H1 (cell line): ENCODE measurements around the gene OSBP. TPM values are rescaled to one million over a fixed set of nuclear protein-coding genes. Genes with fewer than 3 reads are reported as not detected.

ENCODE experiments used
- ATF2 ChIP-seq: IDR thresholded peaks from 2 replicates; pipeline ENCODE4 v1.6.1; 2012; ENCODE audit warnings: low read length, inconsistent platforms
- BCL11A ChIP-seq, 2 experiments: IDR thresholded peaks; one replicate each; pipeline ENCODE4 v1.6.1; 2011; ENCODE audit warnings: low read depth in 2 of 2, low read length in 2 of 2, mild to moderate bottlenecking in 2 of 2
- EGR1 ChIP-seq: IDR thresholded peaks from 2 replicates; pipeline ENCODE4 v1.6.1; 2011; ENCODE audit warnings: low read depth, low read length, borderline replicate concordance
- EZH2 ChIP-seq: fragments of 200-600 bp; sonication (generic); IDR thresholded peaks from 2 replicates; pipeline ENCODE4 v1.7.1; 2012; ENCODE audit warnings: low read depth, mild to moderate bottlenecking, moderate library complexity, low read length, inconsistent platforms; ENCODE audit not compliant: severe bottlenecking
- JUND ChIP-seq: IDR thresholded peaks from 2 replicates; pipeline ENCODE4 v1.6.1; 2011; ENCODE audit warnings: mild to moderate bottlenecking, improper control_type of control experiment, low read length
- NRF1 ChIP-seq: IDR thresholded peaks from 2 replicates; pipeline ENCODE4 v1.6.1; 2011; ENCODE audit warnings: mild to moderate bottlenecking, low read depth, low read length, improper control_type of control experiment
- POLR2A ChIP-seq, 2 experiments: IDR thresholded peaks; 1 replicate in 1 of 2; 2 replicates in 1 of 2; pipeline ENCODE4 v1.6.1; 2011; ENCODE audit warnings: low read depth in 2 of 2, low read length in 2 of 2, mild to moderate bottlenecking in 2 of 2; ENCODE audit errors: control extremely low read depth in 1 of 2
- RAD21 ChIP-seq, 2 experiments: IDR thresholded peaks in 1 of 2; conservative IDR thresholded peaks in 1 of 2; 2 replicates each; pipeline ENCODE4 v1.6.1; 2011; ENCODE audit warnings: low read depth in 2 of 2, low read length in 2 of 2, improper control_type of control experiment in 1 of 2, inconsistent platforms in 1 of 2, mild to moderate bottlenecking in 1 of 2, moderate library complexity in 1 of 2
- RBBP5 ChIP-seq: IDR thresholded peaks from 2 replicates; pipeline ENCODE4 v1.7.1; 2012; ENCODE audit warnings: low read depth, mild to moderate bottlenecking, inconsistent platforms, low read length, moderate library complexity, borderline replicate concordance
- polyA plus RNA-seq, 7 experiments: library from polyadenylated mRNA; depleted of rRNA in 3 of 7; stranded (reverse) in 5 of 7; unstranded in 2 of 7; fragments of >200 nt in 5 of 7; fragments of 200-250 nt in 2 of 7; gene quantifications; 1 replicate in 5 of 7; 2 replicates in 1 of 7; 4 replicates in 1 of 7; pipeline versions ENCODE4 v1.2.1 to v1.2.3, GENCODE V29; 2011 to 2013; ENCODE audit warnings: missing spikeins in 2 of 7, mixed read lengths in 2 of 7
- total RNA-seq: library from RNA; stranded (reverse); fragmentation: NEBNext Ultra II Directional; extraction: Animal tissue kit (Norgen Biotek cat#: 25700); gene quantifications from 2 replicates; pipeline ENCODE4 v1.2.1, GENCODE V29; 2021
- TF ChIP-seq, protein P1 (sequence below): IDR thresholded peaks from 2 replicates; pipeline ENCODE4 v1.6.1; 2011; ENCODE audit warnings: low read length, improper control_type of control experiment
- TF ChIP-seq, protein P2 (sequence below): IDR thresholded peaks from 2 replicates; pipeline ENCODE4 v1.6.1; 2011; ENCODE audit warnings: low read depth, mild to moderate bottlenecking, low read length; ENCODE audit not compliant: insufficient read depth

The OSBP gene
- total and polyA plus RNA-seq, 2 of the 8 experiments (the other 6 are each of a cell fraction or from before 2014, with no cell fraction given): 13.2 to 43.1 TPM

GRCh38 chr11:59550842-59551658, 64.5 kb downstream of the OSBP start (continued):
- TF ChIP-seq, protein P1, sequence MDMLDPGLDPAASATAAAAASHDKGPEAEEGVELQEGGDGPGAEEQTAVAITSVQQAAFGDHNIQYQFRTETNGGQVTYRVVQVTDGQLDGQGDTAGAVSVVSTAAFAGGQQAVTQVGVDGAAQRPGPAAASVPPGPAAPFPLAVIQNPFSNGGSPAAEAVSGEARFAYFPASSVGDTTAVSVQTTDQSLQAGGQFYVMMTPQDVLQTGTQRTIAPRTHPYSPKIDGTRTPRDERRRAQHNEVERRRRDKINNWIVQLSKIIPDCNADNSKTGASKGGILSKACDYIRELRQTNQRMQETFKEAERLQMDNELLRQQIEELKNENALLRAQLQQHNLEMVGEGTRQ: no peak
- peak; percentile 99 for TF ChIP-seq RBBP5
- no peak; the same call in none of the 2 replicates for TF ChIP-seq ATF2
- TF ChIP-seq EGR1: no peak
- TF ChIP-seq, protein P2, sequence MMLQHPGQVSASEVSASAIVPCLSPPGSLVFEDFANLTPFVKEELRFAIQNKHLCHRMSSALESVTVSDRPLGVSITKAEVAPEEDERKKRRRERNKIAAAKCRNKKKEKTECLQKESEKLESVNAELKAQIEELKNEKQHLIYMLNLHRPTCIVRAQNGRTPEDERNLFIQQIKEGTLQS: no peak
- TF ChIP-seq POLR2A (IDR thresholded peaks at IDR 0.05; ENCODE audit: control extremely low read depth in 1 of 2, low read depth in 2 of 2, low read length in 2 of 2): no peak
- no peak; the same call in 1 of the 2 replicates for TF ChIP-seq NRF1
- TF ChIP-seq RAD21 (IDR thresholded peaks at IDR 0.05 in 1 of 2, conservative IDR thresholded peaks at IDR 0.05 in 1 of 2; ENCODE audit: low read depth in 2 of 2, low read length in 2 of 2): no peak
- no peak for TF ChIP-seq JUND
- no peak for TF ChIP-seq BCL11A (IDR thresholded peaks at IDR 0.05; ENCODE audit: low read depth in 2 of 2, low read length in 2 of 2)
- TF ChIP-seq EZH2: no peak
- TF ChIP-seq, all 59 proteins: peak for 14
